Fibroblast of mammary gland (primary cell): ENCODE data around the gene TNFAIP6.
A peak's percentile ranks its signal among the peaks of the same experiment; 100 is the strongest.

ENCODE experiments used
- DNase-seq: peaks from one replicate; pipeline ENCODE4 v3.0.0-alpha.2; 2010; ENCODE audit warnings: low read depth
- H3K4me3 ChIP-seq: 2 replicates; pipeline ENCODE4 v1.5.1; 2011; ENCODE audit warnings: low read depth, mild to moderate bottlenecking, low read length, moderate library complexity; ENCODE audit not compliant: control insufficient read depth
- TF ChIP-seq, protein P1 (sequence below): conservative IDR thresholded peaks from 2 replicates; pipeline ENCODE4 v1.5.1; 2011; ENCODE audit warnings: low read depth, low read length, inconsistent platforms; ENCODE audit not compliant: control insufficient read depth, insufficient read depth

The TNFAIP6 gene

DNA sequence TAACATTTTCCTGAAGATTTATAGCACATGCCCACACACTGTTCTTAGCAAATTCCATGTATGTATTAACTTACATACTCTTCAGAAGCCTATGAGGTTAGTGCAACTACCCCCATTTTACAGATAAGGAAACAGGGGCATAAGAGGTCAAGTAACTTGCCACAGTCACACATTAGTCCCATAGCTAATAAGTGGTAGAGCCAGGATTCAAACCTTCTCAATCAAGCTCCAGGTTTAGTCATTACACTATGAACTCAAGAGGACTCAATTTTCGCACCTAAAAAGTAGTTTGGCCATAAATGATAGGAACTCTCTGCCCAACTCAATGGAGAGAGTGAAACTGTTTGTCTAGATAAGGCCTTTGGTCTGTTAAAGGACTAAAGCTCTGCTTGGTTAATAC, 42.6 kb downstream of the TNFAIP6 start:
- DNase-seq, result no peak
- TF ChIP-seq, protein P1, sequence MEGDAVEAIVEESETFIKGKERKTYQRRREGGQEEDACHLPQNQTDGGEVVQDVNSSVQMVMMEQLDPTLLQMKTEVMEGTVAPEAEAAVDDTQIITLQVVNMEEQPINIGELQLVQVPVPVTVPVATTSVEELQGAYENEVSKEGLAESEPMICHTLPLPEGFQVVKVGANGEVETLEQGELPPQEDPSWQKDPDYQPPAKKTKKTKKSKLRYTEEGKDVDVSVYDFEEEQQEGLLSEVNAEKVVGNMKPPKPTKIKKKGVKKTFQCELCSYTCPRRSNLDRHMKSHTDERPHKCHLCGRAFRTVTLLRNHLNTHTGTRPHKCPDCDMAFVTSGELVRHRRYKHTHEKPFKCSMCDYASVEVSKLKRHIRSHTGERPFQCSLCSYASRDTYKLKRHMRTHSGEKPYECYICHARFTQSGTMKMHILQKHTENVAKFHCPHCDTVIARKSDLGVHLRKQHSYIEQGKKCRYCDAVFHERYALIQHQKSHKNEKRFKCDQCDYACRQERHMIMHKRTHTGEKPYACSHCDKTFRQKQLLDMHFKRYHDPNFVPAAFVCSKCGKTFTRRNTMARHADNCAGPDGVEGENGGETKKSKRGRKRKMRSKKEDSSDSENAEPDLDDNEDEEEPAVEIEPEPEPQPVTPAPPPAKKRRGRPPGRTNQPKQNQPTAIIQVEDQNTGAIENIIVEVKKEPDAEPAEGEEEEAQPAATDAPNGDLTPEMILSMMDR, result no peak
- H3K4me3 ChIP-seq, result no peak overlapping the region

DNA sequence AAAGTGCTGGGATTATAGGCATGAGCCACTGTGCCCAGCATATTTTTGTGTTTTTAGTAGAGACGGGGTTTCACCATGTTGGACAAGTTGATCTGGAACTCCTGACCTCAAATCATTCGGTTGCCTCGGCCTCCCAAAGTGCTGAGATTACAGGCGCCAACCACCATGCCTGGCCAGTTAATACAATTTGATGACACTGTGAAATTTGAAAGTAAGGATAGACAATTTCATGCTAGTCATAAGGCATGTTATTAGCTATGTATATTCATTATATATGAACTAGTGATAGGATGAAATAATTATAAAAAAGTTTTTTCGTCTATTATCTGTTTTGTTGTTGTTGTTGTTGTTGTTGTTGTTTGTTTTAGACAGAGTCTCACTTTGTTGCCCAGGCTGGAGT, 43.8 kb downstream of the TNFAIP6 start:
- DNase-seq, result no peak
- H3K4me3 ChIP-seq, result no peak overlapping the region
- TF ChIP-seq, protein P1, result no peak

DNA sequence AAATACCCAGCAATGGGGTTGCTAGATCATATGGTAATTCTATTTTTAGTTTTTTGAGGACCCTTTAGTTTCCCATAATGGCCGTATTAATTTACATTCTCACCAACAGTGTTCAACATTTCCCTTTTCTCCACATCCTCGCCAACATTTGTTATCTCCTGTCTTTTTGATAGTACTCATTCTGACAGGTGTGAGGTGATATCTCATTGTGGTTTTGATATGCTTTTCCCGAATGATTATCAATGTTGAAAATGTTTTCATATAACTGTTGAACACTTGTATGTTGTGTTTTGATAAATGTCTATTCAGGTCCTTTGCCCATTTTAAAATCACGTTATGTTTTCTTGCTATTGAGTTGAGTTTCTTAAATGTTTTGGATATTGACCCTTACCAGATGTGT, 46.5 kb downstream of the TNFAIP6 start:
- no peak overlapping the region for H3K4me3 ChIP-seq
- TF ChIP-seq, protein P1, result no peak
- no peak for DNase-seq

DNA sequence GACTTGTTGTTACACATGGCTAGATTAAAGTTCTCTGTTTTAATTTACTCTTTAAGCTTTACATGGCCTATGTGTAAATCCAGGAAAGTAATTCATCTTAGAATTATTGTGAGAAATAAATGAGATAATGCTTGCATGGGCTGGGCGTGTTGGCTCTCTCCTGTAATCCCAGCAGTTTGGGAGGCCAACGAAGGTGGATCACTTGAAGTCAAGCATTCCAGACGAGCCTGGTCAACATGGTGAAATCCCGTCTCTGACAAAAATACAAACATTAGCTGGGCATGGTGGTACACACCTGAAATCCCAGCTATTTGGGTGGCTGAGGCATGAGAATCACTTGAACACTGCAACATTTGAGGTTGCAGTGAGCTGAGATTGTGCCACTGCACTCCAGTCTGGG, 48.0 kb downstream of the TNFAIP6 start:
- no peak overlapping the region for H3K4me3 ChIP-seq
- TF ChIP-seq, protein P1, result no peak
- no peak for DNase-seq

DNA sequence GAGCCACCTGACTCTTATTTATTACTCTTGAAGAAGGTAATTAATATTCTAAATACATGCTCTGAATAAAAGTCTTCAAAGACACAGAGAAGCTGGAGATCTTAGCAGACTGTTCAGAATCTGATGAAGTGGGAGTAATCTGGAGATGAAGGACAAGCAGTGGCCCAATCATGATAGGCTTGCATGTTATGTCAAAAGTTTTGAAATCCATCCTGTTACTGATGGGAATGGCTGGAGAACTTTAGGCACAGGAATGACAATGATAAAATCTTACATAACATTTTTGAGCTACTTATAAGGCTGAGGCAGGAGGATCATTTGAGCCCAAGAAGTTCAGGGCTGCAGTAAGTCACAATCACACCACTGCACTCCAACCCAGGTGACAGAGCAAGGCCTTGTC, 49.9 kb downstream of the TNFAIP6 start:
- no peak for DNase-seq
- no peak overlapping the region for H3K4me3 ChIP-seq
- TF ChIP-seq, protein P1, result no peak

DNA sequence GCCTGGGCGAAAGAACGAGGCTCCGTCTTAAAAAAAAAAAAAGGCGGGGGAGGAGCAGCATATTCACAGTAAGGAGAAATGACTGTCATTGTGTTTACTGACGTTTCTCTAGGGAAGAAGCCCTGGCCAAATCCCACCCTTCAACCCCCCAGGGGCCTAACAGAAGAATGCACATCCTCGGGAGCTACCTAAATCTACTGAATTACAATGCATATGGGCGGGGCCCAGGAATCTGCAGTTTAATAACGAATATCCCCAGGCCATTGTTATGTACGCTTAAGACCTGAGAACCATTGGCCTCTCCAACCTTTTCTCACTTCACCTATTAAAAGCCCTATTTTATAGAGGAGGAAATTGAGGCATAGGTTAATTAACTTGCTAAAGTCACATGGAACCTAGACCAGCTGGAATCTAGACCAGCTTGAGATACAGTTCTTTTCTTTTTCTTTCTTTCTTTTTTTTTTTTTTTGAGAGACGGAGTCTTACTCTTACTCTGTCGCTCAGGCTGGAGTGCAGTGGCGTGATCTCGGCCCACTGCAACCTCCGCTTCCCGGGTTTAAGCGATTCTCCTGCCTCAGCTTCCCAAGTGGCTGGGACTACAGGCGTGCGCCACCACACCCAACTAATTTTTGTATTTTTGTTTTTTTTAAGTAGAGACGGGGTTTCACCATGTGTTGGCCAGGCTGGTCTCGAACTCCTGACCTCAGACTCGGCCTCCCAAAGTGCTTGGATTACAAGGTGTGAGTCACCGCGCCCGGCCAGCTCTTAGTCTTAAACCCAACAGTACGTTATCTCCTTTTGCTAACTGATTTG, 51.6 kb downstream of the TNFAIP6 start:
- no peak for DNase-seq
- H3K4me3 ChIP-seq, result peak overlapping the region; percentile 95
- TF ChIP-seq, protein P1, result no peak
